ENCODE results near the gene BUD23. TPM values are rescaled to one million over a fixed set of nuclear protein-coding genes. Genes with fewer than 3 reads are reported as not detected.

Gene BUD23
- total and polyA plus RNA-seq, 4 donors = 19.1 to 52.6 (median 37.8) TPM

GRCh38 chr7:73679709-73680108 is 3.7 kb upstream of the BUD23 start (continued):
- TF ChIP-seq ZBTB33 (IDR thresholded peaks at IDR 0.05) = no peak
- no peak for TF ChIP-seq HNF4A (conservative IDR thresholded peaks at IDR 0.05)
- no peak for TF ChIP-seq RXRA (IDR thresholded peaks at IDR 0.05)
- no peak for TF ChIP-seq FOXA1 (IDR thresholded peaks at IDR 0.05)
- TF ChIP-seq JUND (IDR thresholded peaks at IDR 0.05) = no peak
- TF ChIP-seq HNF4G (IDR thresholded peaks at IDR 0.05) = no peak
- TF ChIP-seq TAF1 (conservative IDR thresholded peaks at IDR 0.05) = no peak
- no peak for TF ChIP-seq MAX (IDR thresholded peaks at IDR 0.05)
- TF ChIP-seq ATF3 (IDR thresholded peaks at IDR 0.05) = no peak
- no peak for TF ChIP-seq GABPA (IDR thresholded peaks at IDR 0.05 in 1 of 2, conservative IDR thresholded peaks at IDR 0.05 in 1 of 2)
- no peak for TF ChIP-seq RAD21 (IDR thresholded peaks at IDR 0.05)

- Histone ChIP-seq H3K27me3 (ENCODE audit: control insufficient read depth in 4 of 4, insufficient read depth in 4 of 4, low read length in 3 of 4) (no peaks in the 10 kb centered on the region), H3K9ac (ENCODE audit: low read depth in 1 of 2, low read length in 2 of 2) (no peak overlapping the region), H3K4me1 (ENCODE audit: control insufficient read depth in 4 of 4, insufficient read depth in 4 of 4, low read length in 3 of 4) (peaks cover 21 to 41% (median 35%) of the 10 kb centered on the region in 4 donors), H3K36me3 (ENCODE audit: control insufficient read depth in 4 of 4, insufficient read depth in 3 of 4, low read depth in 1 of 4, low read length in 3 of 4) (peaks cover 0 to 6% (median 1%) of the 10 kb centered on the region in 4 donors), H3K4me3 (ENCODE audit: low read depth in 1 of 3, low read length in 3 of 3) (no peak overlapping the region), H3K27ac (ENCODE audit: low read depth in 1 of 2, low read length in 2 of 2) (no peak overlapping the region), H3K9me3 (ENCODE audit: control insufficient read depth in 4 of 4, low read length in 3 of 4) (no peaks in the 10 kb centered on the region)
- DNase-seq (ENCODE audit: low spot score) = no peak
- TF ChIP-seq TAF1 (conservative IDR thresholded peaks at IDR 0.05) (no peak), RXRA (IDR thresholded peaks at IDR 0.05) (no peak), NR2F2 (IDR thresholded peaks at IDR 0.05) (no peak), HNF4A (conservative IDR thresholded peaks at IDR 0.05) (no peak), FOXA1 (IDR thresholded peaks at IDR 0.05) (no peak), EGR1 (IDR thresholded peaks at IDR 0.05; ENCODE audit: low read depth in 2 of 2) (no peak), ATF3 (IDR thresholded peaks at IDR 0.05) (no peak), JUND (IDR thresholded peaks at IDR 0.05) (no peak), ZBTB33 (IDR thresholded peaks at IDR 0.05) (no peak), HNF4G (IDR thresholded peaks at IDR 0.05) (no peak), REST (IDR thresholded peaks at IDR 0.05) (no peak), FOXA2 (IDR thresholded peaks at IDR 0.05) (no peak), MAX (IDR thresholded peaks at IDR 0.05) (no peak), SP1 (IDR thresholded peaks at IDR 0.05) (no peak), CTCF (IDR thresholded peaks at IDR 0.05; ENCODE audit: low read depth, low read length, missing input control) (no peak), RAD21 (IDR thresholded peaks at IDR 0.05) (no peak)
- 88% methylated on average over 7 of the region's 7 CpGs for WGBS
Measured at GRCh38 chr7:73680501-73680900, 2.9 kb upstream of the BUD23 start.
